Astrocyte (in vitro differentiated cells and primary cell): ENCODE measurements around the gene RCCD1. TPM values are rescaled to one million over a fixed set of nuclear protein-coding genes. Genes with fewer than 3 reads are reported as not detected.
A peak's percentile ranks its signal among the peaks of the same experiment; 100 is the strongest.

Experiments
- DNase-seq: peaks from one replicate; pipeline ENCODE4 v3.0.0-alpha.2; 2010; ENCODE audit warnings: low read depth
- FAIRE-seq: peaks from 2 replicates; lab custom pipeline; 2011; peaks lifted over from hg19 to GRCh38; lab: Jason Lieb, UNC
- H2AFZ ChIP-seq: 2 replicates; pipeline ENCODE4 v1.6.0; 2012; ENCODE audit warnings: low read depth, low read length, inconsistent platforms
- H3K27ac ChIP-seq: 2 replicates; pipeline ENCODE4 v1.5.1; 2011; ENCODE audit warnings: low read depth, low read length, inconsistent platforms
- H3K27me3 ChIP-seq: 2 replicates; pipeline ENCODE4 v1.6.0; 2011; ENCODE audit warnings: low read length, inconsistent platforms; ENCODE audit not compliant: insufficient read depth
- H3K36me3 ChIP-seq: 2 replicates; pipeline ENCODE4 v1.5.1; 2011; ENCODE audit warnings: low read length, inconsistent platforms; ENCODE audit not compliant: insufficient read depth
- H3K4me1 ChIP-seq: 2 replicates; pipeline ENCODE4 v1.5.1; 2011; ENCODE audit warnings: low read length, inconsistent platforms; ENCODE audit not compliant: insufficient read depth
- H3K4me2 ChIP-seq: 2 replicates; pipeline ENCODE4 v1.6.0; 2012; ENCODE audit warnings: low read length, inconsistent platforms
- H3K4me3 ChIP-seq: 2 replicates; pipeline ENCODE4 v1.5.1; 2011; ENCODE audit warnings: low read depth, mild to moderate bottlenecking, low read length, inconsistent platforms; ENCODE audit not compliant: insufficient read depth
- H3K79me2 ChIP-seq: 2 replicates; pipeline ENCODE4 v1.6.0; 2012; ENCODE audit warnings: mild to moderate bottlenecking, low read length, inconsistent platforms; ENCODE audit not compliant: insufficient read depth
- H3K9ac ChIP-seq: 2 replicates; pipeline ENCODE4 v1.6.0; 2012; ENCODE audit warnings: mild to moderate bottlenecking, low read length, inconsistent platforms
- H3K9me3 ChIP-seq: 2 replicates; pipeline ENCODE4 v1.5.1; 2012; ENCODE audit warnings: low read depth, mild to moderate bottlenecking, low read length, inconsistent platforms; ENCODE audit not compliant: insufficient read depth
- H4K20me1 ChIP-seq: 2 replicates; pipeline ENCODE4 v1.6.0; 2012; ENCODE audit warnings: low read length, inconsistent platforms; ENCODE audit not compliant: insufficient read depth
- H3K27ac Mint-ChIP-seq: one replicate; pipeline ENCODE4 v1.8.0; 2021; ENCODE audit warnings: mild to moderate bottlenecking, mixed read lengths; ENCODE audit not compliant: unreplicated experiment
- H3K27me3 Mint-ChIP-seq: one replicate; pipeline ENCODE4 v1.8.0; 2021; ENCODE audit warnings: low read depth, mixed read lengths; ENCODE audit not compliant: unreplicated experiment
- H3K36me3 Mint-ChIP-seq: one replicate; pipeline ENCODE4 v1.8.0; 2021; ENCODE audit warnings: low read depth, mixed read lengths; ENCODE audit not compliant: unreplicated experiment
- H3K4me1 Mint-ChIP-seq: one replicate; pipeline ENCODE4 v1.8.0; 2021; ENCODE audit warnings: low read depth, mixed read lengths; ENCODE audit not compliant: unreplicated experiment
- H3K4me3 Mint-ChIP-seq: one replicate; pipeline ENCODE4 v1.8.0; 2021; ENCODE audit warnings: mild to moderate bottlenecking, moderate library complexity, mixed read lengths; ENCODE audit not compliant: unreplicated experiment
- H3K9me3 Mint-ChIP-seq: one replicate; pipeline ENCODE4 v1.8.0; 2021; ENCODE audit warnings: mild to moderate bottlenecking, mixed read lengths; ENCODE audit not compliant: unreplicated experiment
- CTCF ChIP-seq: IDR thresholded peaks from 2 replicates; pipeline ENCODE4 v1.5.1; 2011; ENCODE audit warnings: low read depth, mild to moderate bottlenecking, inconsistent platforms, low read length, moderate library complexity; ENCODE audit not compliant: insufficient read depth
- EZH2 ChIP-seq: IDR thresholded peaks from 2 replicates; pipeline ENCODE4 v1.6.1; 2012; ENCODE audit warnings: mild to moderate bottlenecking, low read length, inconsistent platforms; ENCODE audit not compliant: insufficient read depth
- total RNA-seq: library from RNA; stranded (reverse); gene quantifications from 2 replicates; pipeline ENCODE4 v1.2.1, GENCODE V29; 2021

RCCD1 gene
- total RNA-seq, 1 donor from 2014 or later = 6.8 TPM

GRCh38 chr15:90990446-90990845 is 35.8 kb downstream of the RCCD1 start:
- DNase-seq (no peak), FAIRE-seq (no peak)
- Histone ChIP-seq H3K9me3 (no peaks in the 10 kb centered on the region), H3K9ac (no peak overlapping the region), H3K36me3 (no peaks in the 10 kb centered on the region), H3K4me1 (no peaks in the 10 kb centered on the region), H3K27me3 (no peaks in the 10 kb centered on the region), H4K20me1 (peaks cover 4% of the 10 kb centered on the region), H3K27ac (no peak overlapping the region), H3K79me2 (peaks cover 94% of the 10 kb centered on the region), H2AFZ (no peak overlapping the region), H3K4me3 (no peak overlapping the region), H3K4me2 (no peak overlapping the region)
- Mint-ChIP-seq H3K27me3 (no peaks in the 10 kb centered on the region), H3K36me3 (no peaks in the 10 kb centered on the region), H3K4me1 (peaks cover 10% of the 10 kb centered on the region), H3K27ac (no peak overlapping the region), H3K4me3 (no peak overlapping the region), H3K9me3 (no peaks in the 10 kb centered on the region)
- TF ChIP-seq EZH2 (no peak), CTCF (no peak)

GRCh38 chr15:90991587-90992285 is 37.1 kb downstream of the RCCD1 start:
- FAIRE-seq (no peak), DNase-seq (no peak)
- H3K27ac Mint-ChIP-seq = no peak overlapping the region
- H3K4me3 ChIP-seq = no peak overlapping the region
- peaks cover 10% of the 10 kb centered on the region for H3K4me1 Mint-ChIP-seq
- no peaks in the 10 kb centered on the region for H3K36me3 ChIP-seq
- H3K27me3 ChIP-seq = no peaks in the 10 kb centered on the region
- H4K20me1 ChIP-seq = peaks cover 4% of the 10 kb centered on the region
- no peak overlapping the region for H2AFZ ChIP-seq
- H3K9me3 ChIP-seq = no peaks in the 10 kb centered on the region
- H3K9ac ChIP-seq = no peak overlapping the region
- no peak for TF ChIP-seq CTCF
- no peak for TF ChIP-seq EZH2
- H3K27ac ChIP-seq = no peak overlapping the region
- H3K79me2 ChIP-seq = peaks cover 90% of the 10 kb centered on the region
- no peak overlapping the region for H3K4me3 Mint-ChIP-seq
- no peaks in the 10 kb centered on the region for H3K4me1 ChIP-seq
- peak overlapping the region; percentile 49 for H3K4me2 ChIP-seq
- no peaks in the 10 kb centered on the region for H3K27me3 Mint-ChIP-seq
- no peaks in the 10 kb centered on the region for H3K36me3 Mint-ChIP-seq
- no peaks in the 10 kb centered on the region for H3K9me3 Mint-ChIP-seq

- H3K27me3 ChIP-seq = no peaks in the 10 kb centered on the region
- TF ChIP-seq EZH2 (no peak), CTCF (no peak)
- peak overlapping the region; percentile 93 for H3K27ac ChIP-seq
- H3K4me1 Mint-ChIP-seq = no peaks in the 10 kb centered on the region
- no peaks in the 10 kb centered on the region for H3K4me1 ChIP-seq
- H4K20me1 ChIP-seq = peaks cover 4% of the 10 kb centered on the region
- peak overlapping the region; percentile 91 for H3K9ac ChIP-seq
- H3K27me3 Mint-ChIP-seq = no peaks in the 10 kb centered on the region
- H3K36me3 Mint-ChIP-seq = peaks cover 2% of the 10 kb centered on the region
- peaks cover 10% of the 10 kb centered on the region for H3K36me3 ChIP-seq
- no peaks in the 10 kb centered on the region for H3K9me3 ChIP-seq
- peaks cover 67% of the 10 kb centered on the region for H3K79me2 ChIP-seq
- H3K4me3 Mint-ChIP-seq = peak overlapping the region; percentile 98
- H3K9me3 Mint-ChIP-seq = no peaks in the 10 kb centered on the region
- H2AFZ ChIP-seq = peak overlapping the region; percentile 98
- DNase-seq (no peak), FAIRE-seq (no peak)
- H3K27ac Mint-ChIP-seq = peak overlapping the region; percentile 88
- H3K4me3 ChIP-seq = peak overlapping the region; percentile 81
- H3K4me2 ChIP-seq = peak overlapping the region; percentile 89
Observed at GRCh38 chr15:90994059-90994416, 39.4 kb downstream of the RCCD1 start.
